ENCODE results near the gene LRIG2.
A peak's percentile ranks its signal among the peaks of the same experiment; 100 is the strongest.
"Not testable (repeated sequence)": the region's sequence is repeated elsewhere in the genome, so short reads cannot be mapped to it uniquely, and the experiment has no call there.

The LRIG2 gene

GRCh38 chr1:113140588-113141446, 67.8 kb downstream of the LRIG2 start:
- DNase-seq (ENCODE audit: low read depth), result peak; percentile 49
- in situ Hi-C loops (cut with HindIII; ENCODE audit: low sequenced_read_pairs), result no loop called here
- peak; percentile 85 for TF ChIP-seq CTCF (IDR thresholded peaks at IDR 0.05; ENCODE audit: low read depth, low read length, missing control alignments)
- no peak overlapping the region for H3K4me3 ChIP-seq (ENCODE audit: low read depth, low read length)

- no peak for TF ChIP-seq CTCF (IDR thresholded peaks at IDR 0.05; ENCODE audit: low read depth, low read length, missing control alignments)
- no peak for DNase-seq (ENCODE audit: low read depth)
- in situ Hi-C loops (cut with HindIII; ENCODE audit: low sequenced_read_pairs), result no loop called here
- H3K4me3 ChIP-seq (ENCODE audit: low read depth, low read length), result no peak overlapping the region
Observed at GRCh38 chr1:113141650-113142473, 68.9 kb downstream of the LRIG2 start.

DNA sequence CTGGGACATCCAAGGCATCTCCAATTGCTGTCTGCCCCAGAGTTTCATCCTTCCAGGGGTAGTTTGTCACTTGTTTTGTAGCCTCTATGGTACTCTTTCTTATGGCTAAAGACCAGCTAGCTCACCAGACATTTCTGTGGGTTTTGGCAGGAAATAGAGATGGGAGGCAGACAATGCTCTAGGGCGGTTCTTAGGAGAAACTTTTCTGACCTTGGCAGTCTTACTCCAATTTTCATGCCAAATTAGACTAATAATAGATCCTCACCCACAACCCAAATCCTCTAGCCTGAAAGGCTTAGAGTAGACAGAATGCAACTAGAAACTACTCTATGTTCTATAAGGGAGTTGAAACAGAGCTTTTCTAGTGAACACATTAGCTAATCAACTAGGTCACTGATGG, 69.8 kb downstream of the LRIG2 start:
- peak; percentile 79 for DNase-seq (ENCODE audit: low read depth)
- no peak for TF ChIP-seq CTCF (IDR thresholded peaks at IDR 0.05; ENCODE audit: low read depth, low read length, missing control alignments)
- in situ Hi-C loops (cut with HindIII; ENCODE audit: low sequenced_read_pairs), result no loop called here
- no peak overlapping the region for H3K4me3 ChIP-seq (ENCODE audit: low read depth, low read length)

GRCh38 chr1:113146242-113147072, 73.5 kb downstream of the LRIG2 start:
- no peak for DNase-seq (ENCODE audit: low read depth)
- in situ Hi-C loops (cut with HindIII; ENCODE audit: low sequenced_read_pairs), result no loop called here
- no peak overlapping the region for H3K4me3 ChIP-seq (ENCODE audit: low read depth, low read length)
- TF ChIP-seq CTCF (IDR thresholded peaks at IDR 0.05; ENCODE audit: low read depth, low read length, missing control alignments), result no peak

DNA sequence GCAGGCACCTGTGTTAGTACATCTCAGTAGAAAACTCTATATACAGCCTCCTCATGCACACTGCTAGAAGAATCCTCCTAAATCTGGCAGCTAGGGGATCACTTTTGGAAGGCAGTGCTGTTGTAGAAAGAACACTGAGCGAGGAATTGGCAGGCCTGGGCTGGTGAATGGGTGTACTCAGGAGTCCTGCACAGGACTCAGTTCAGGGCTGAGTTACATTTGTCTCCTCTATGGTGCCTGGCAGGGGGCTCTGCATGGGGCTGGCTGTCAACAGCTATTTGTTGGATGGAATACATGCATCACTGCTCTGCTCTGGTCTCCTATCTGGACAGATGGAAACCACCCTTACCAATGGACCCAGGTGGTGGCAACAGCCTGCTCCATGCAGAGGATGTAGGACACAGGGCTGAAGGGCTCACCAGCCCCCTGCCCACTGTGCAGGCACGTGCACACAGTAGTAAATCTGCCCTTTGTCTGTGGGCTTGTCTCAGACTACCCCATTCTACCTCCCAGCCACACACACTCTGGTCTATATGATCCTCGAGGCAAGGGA, 74.2 kb downstream of the LRIG2 start:
- no peak for TF ChIP-seq CTCF (IDR thresholded peaks at IDR 0.05; ENCODE audit: low read depth, low read length, missing control alignments)
- no peak overlapping the region for H3K4me3 ChIP-seq (ENCODE audit: low read depth, low read length)
- no peak for DNase-seq (ENCODE audit: low read depth)
- in situ Hi-C loops (cut with HindIII; ENCODE audit: low sequenced_read_pairs), result no loop called here

GRCh38 chr1:113147826-113148225, 74.8 kb downstream of the LRIG2 start:
- no peak overlapping the region for H3K4me3 ChIP-seq (ENCODE audit: low read depth, low read length)
- DNase-seq (ENCODE audit: low read depth), result no peak
- in situ Hi-C loops (cut with HindIII; ENCODE audit: low sequenced_read_pairs), result no loop called here
- TF ChIP-seq CTCF (IDR thresholded peaks at IDR 0.05; ENCODE audit: low read depth, low read length, missing control alignments), result no peak

DNA sequence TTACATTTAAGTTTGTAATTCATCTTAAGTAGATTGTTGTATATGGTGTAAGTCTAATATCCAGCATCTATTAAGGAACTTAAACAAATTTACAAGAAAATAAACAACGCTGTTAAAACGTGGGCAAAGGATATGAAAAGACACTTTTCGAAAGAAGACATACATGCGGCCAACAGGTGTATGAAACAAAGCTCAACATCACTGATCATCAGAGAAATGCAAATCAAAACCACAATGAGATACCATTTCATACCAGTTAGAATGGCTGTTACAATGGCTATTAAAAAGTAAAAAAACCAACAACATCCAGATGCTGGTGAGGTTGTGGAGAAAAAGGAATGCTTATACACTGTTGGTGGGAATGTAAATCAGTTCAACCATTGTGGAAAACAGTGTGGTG, 77.5 kb downstream of the LRIG2 start:
- in situ Hi-C loops (cut with HindIII; ENCODE audit: low sequenced_read_pairs); DNase-seq (ENCODE audit: low read depth); H3K4me3 ChIP-seq (ENCODE audit: low read depth, low read length): not testable (repeated sequence)

Measured in astrocyte of the cerebellum (primary cell).